Mesendoderm (in vitro differentiated cells): ENCODE data around the gene TRIM22.

Experiments used
- DNase-seq: peaks from one replicate; pipeline ENCODE4 v3.0.0; 2013
- H2AK5ac ChIP-seq: 2 replicates; pipeline ENCODE4 v1.6.1; 2013; ENCODE audit warnings: low read length, inconsistent platforms
- H2BK120ac ChIP-seq: 2 replicates; pipeline ENCODE4 v1.6.1; 2013; ENCODE audit warnings: low read depth, mild to moderate bottlenecking, low read length, moderate library complexity, mixed read lengths
- H2BK15ac ChIP-seq: replicated peaks from 2 replicates; pipeline ENCODE4 v1.6.1; 2013; ENCODE audit warnings: low read depth, mild to moderate bottlenecking, moderate library complexity
- H2BK5ac ChIP-seq: 2 replicates; pipeline ENCODE4 v1.6.1; 2013; ENCODE audit warnings: low read length, inconsistent platforms
- H3K18ac ChIP-seq: 2 replicates; pipeline ENCODE4 v1.6.1; 2013; ENCODE audit warnings: mild to moderate bottlenecking, low read length, mixed read lengths
- H3K23ac ChIP-seq: one replicate; pipeline ENCODE4 v1.6.1; 2013; ENCODE audit warnings: low read length
- H3K27ac ChIP-seq: 2 replicates; pipeline ENCODE4 v1.5.1; 2013; ENCODE audit warnings: low read depth, mild to moderate bottlenecking, inconsistent platforms, low read length, moderate library complexity
- H3K27me3 ChIP-seq: 2 replicates; pipeline ENCODE4 v1.6.1; 2013; ENCODE audit warnings: low read length, control low read depth, mild to moderate bottlenecking, inconsistent platforms; ENCODE audit not compliant: insufficient read depth, poor library complexity
- H3K36me3 ChIP-seq: 2 replicates; pipeline ENCODE4 v1.6.1; 2013; ENCODE audit warnings: low read length, inconsistent platforms; ENCODE audit not compliant: control insufficient read depth, insufficient read depth
- H3K4ac ChIP-seq: one replicate; pipeline ENCODE4 v1.6.1; 2013; ENCODE audit warnings: low read depth, mild to moderate bottlenecking, low read length, moderate library complexity
- H3K4me1 ChIP-seq: 2 replicates; pipeline ENCODE4 v1.6.1; 2013; ENCODE audit warnings: low read depth, low read length, inconsistent platforms; ENCODE audit not compliant: control insufficient read depth
- H3K4me2 ChIP-seq: 2 replicates; pipeline ENCODE4 v1.6.1; 2013; ENCODE audit warnings: low read length
- H3K4me3 ChIP-seq: 2 replicates; pipeline ENCODE4 v1.5.1; 2013; ENCODE audit warnings: mild to moderate bottlenecking, low read length
- H3K56ac ChIP-seq: one replicate; pipeline ENCODE4 v1.6.1; 2013; ENCODE audit warnings: low read length
- H3K79me1 ChIP-seq: 2 replicates; pipeline ENCODE4 v1.6.1; 2013; ENCODE audit warnings: low read length, inconsistent platforms
- H3K79me2 ChIP-seq: 2 replicates; pipeline ENCODE4 v1.6.1; 2013; ENCODE audit warnings: mild to moderate bottlenecking, low read length; ENCODE audit not compliant: control insufficient read depth, insufficient read depth
- H3K9ac ChIP-seq: 2 replicates; pipeline ENCODE4 v1.6.1; 2013; ENCODE audit warnings: low read length, inconsistent platforms
- H4K5ac ChIP-seq: one replicate; pipeline ENCODE4 v1.6.1; 2013; ENCODE audit warnings: low read length
- H4K8ac ChIP-seq: one replicate; pipeline ENCODE4 v1.6.1; 2013; ENCODE audit warnings: low read depth, mild to moderate bottlenecking, control low read depth, low read length, moderate library complexity
- WGBS: extraction: QIAGEN DNeasy Blood & Tissue Kit; methylation state at CpG from one replicate; pipeline ENCODE4 v1.1.7; 2013; ENCODE audit warnings: low lambda C conversion rate, missing lambda C conversion rate; ENCODE audit not compliant: insufficient coverage; ENCODE audit errors: extremely low coverage; 5-methylcytosine and 5-hydroxymethylcytosine counted together

TRIM22 gene

GRCh38 chr11:5753943-5754342 lies 64.4 kb downstream of the TRIM22 start, which contains the start of gene OR52N4:
Gene OR52N4 (plus strand): TSS chr11:5754243. CDS start chr11:5754741, 498 bp downstream.
- Histone ChIP-seq H2BK15ac (no peak within 1 kb of the TSS), H3K27ac (no peak within 1 kb of the TSS), H3K4me3 (no peak within 1 kb of the TSS), H4K5ac (no peak within 1 kb of the TSS), H3K79me2 (no peaks in the 10 kb centered on the region), H2BK5ac (no peak within 1 kb of the TSS), H3K4me2 (no peak within 1 kb of the TSS), H3K18ac (no peak within 1 kb of the TSS), H2BK120ac (no peak within 1 kb of the TSS), H3K9ac (no peak within 1 kb of the TSS), H3K23ac (no peak within 1 kb of the TSS), H4K8ac (no peak within 1 kb of the TSS), H2AK5ac (no peak within 1 kb of the TSS), H3K27me3 (no peaks in the 10 kb centered on the region), H3K79me1 (no peaks in the 10 kb centered on the region), H3K4ac (no peak within 1 kb of the TSS), H3K4me1 (no peaks in the 10 kb centered on the region), H3K36me3 (no peaks in the 10 kb centered on the region), H3K56ac (no peak within 1 kb of the TSS)
- no peak for DNase-seq
- no CpG with 5 or more reads among the region's 1 CpG for WGBS
